Smooth muscle cell (in vitro differentiated cells): ENCODE measurements around the gene NOG. TPM values are rescaled to one million over a fixed set of nuclear protein-coding genes. Genes with fewer than 3 reads are reported as not detected.

ENCODE experiments used
- DNase-seq: peaks from one replicate; lab custom pipeline; 2025; ENCODE audit not compliant: unreplicated experiment; lab: John Stamatoyannopoulos, UW
- H2AFZ ChIP-seq: fragments of 200-600 bp; sonication (generic); 2 replicates; pipeline ENCODE4 v1.6.0; 2016; ENCODE audit warnings: antibody characterized with exemption, low read depth, mild to moderate bottlenecking
- H3F3A ChIP-seq: fragments of 200-600 bp; sonication (generic); 2 replicates; pipeline ENCODE4 v1.6.0; 2017; ENCODE audit warnings: antibody characterized with exemption, low read depth
- H3K27ac ChIP-seq: fragments of 200-600 bp; sonication (generic); 2 replicates; pipeline ENCODE4 v1.5.1; 2016; ENCODE audit warnings: low read depth, mild to moderate bottlenecking
- H3K27me3 ChIP-seq: fragments of 200-600 bp; sonication (generic); 2 replicates; pipeline ENCODE4 v1.6.1; 2016; ENCODE audit warnings: low read depth, mild to moderate bottlenecking
- H3K36me3 ChIP-seq: fragments of 200-600 bp; sonication (generic); 2 replicates; pipeline ENCODE4 v1.5.1; 2016; ENCODE audit warnings: low read depth
- H3K4me1 ChIP-seq: fragments of 200-600 bp; sonication (generic); 2 replicates; pipeline ENCODE4 v1.5.1; 2016; ENCODE audit warnings: low read depth
- H3K4me2 ChIP-seq: fragments of 200-600 bp; sonication (generic); 2 replicates; pipeline ENCODE4 v1.6.0; 2016; ENCODE audit warnings: mild to moderate bottlenecking
- H3K4me3 ChIP-seq: fragments of 200-600 bp; sonication (generic); 2 replicates; pipeline ENCODE4 v1.5.1; 2016; ENCODE audit warnings: mild to moderate bottlenecking
- H3K79me2 ChIP-seq: fragments of 200-600 bp; sonication (generic); 2 replicates; pipeline ENCODE4 v1.6.0; 2016; ENCODE audit warnings: low read depth, mild to moderate bottlenecking
- H3K9ac ChIP-seq: fragments of 200-600 bp; sonication (generic); 2 replicates; pipeline ENCODE4 v1.6.0; 2016; ENCODE audit warnings: low read depth
- H3K9me3 ChIP-seq: fragments of 200-600 bp; sonication (generic); replicated peaks from 2 replicates; pipeline ENCODE4 v1.5.1; 2016; ENCODE audit warnings: low read depth
- H4K20me1 ChIP-seq: fragments of 200-600 bp; sonication (generic); 2 replicates; pipeline ENCODE4 v1.6.0; 2016; ENCODE audit warnings: low read depth
- WGBS: methylation state at CpG from one replicate; pipeline ENCODE4 v1.1.7; 2016; ENCODE audit warnings: low lambda C conversion rate; 5-methylcytosine and 5-hydroxymethylcytosine counted together
- polyA plus RNA-seq: library from polyadenylated mRNA; unstranded; fragments of >200 nt; fragmentation: Nextera tagmentation; extraction: Ambion mirVana; gene quantifications from 2 replicates; pipeline ENCODE4 v1.2.1, GENCODE V29; 2016
- total RNA-seq: library from RNA; depleted of rRNA; stranded (reverse); fragments of >200 nt; gene quantifications from 2 replicates; pipeline ENCODE4 v1.2.3, GENCODE V29; 2014
- TF ChIP-seq, protein P1 (sequence below): fragments of 200-600 bp; sonication (generic); IDR thresholded peaks from 2 replicates; pipeline ENCODE4 v1.5.1; 2017; ENCODE audit warnings: borderline replicate concordance, mild to moderate bottlenecking, antibody characterized with exemption; ENCODE audit not compliant: insufficient read depth, poor library complexity, severe bottlenecking

The NOG gene
- total and polyA plus RNA-seq, 2 experiments from 2014 or later: 4.6 to 7.7 TPM

DNA sequence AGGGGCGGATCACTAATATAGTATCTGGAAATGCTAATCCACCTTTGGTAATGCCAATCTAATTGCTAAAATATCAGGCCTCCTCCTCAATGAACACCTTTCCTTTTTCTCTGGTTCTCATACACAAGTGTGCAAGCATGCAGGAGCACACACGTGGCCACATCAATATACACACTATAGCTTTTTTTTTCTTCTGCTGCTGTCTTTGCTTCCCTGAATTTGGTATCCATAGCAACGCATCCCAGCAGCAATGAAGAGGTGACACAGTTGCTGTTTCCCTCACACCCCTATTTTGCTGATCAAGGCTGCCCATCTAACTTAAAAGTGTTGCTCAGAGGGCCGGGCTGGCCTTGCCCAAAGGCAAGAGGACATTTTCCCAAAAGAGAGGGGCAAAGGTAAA is 15.4 kb downstream of the NOG start:
- H3K4me3 ChIP-seq: no peak overlapping the region
- H4K20me1 ChIP-seq: no peaks in the 10 kb centered on the region
- H3K9me3 ChIP-seq: no peaks in the 10 kb centered on the region
- H2AFZ ChIP-seq: no peak overlapping the region
- H3K36me3 ChIP-seq: no peaks in the 10 kb centered on the region
- no peak overlapping the region for H3K27ac ChIP-seq
- H3K79me2 ChIP-seq: no peaks in the 10 kb centered on the region
- H3K4me2 ChIP-seq: no peak overlapping the region
- no peaks in the 10 kb centered on the region for H3F3A ChIP-seq
- H3K27me3 ChIP-seq: no peaks in the 10 kb centered on the region
- WGBS: 95% methylated on average over 4 of the region's 4 CpGs
- H3K4me1 ChIP-seq: no peaks in the 10 kb centered on the region
- TF ChIP-seq, protein P1, sequence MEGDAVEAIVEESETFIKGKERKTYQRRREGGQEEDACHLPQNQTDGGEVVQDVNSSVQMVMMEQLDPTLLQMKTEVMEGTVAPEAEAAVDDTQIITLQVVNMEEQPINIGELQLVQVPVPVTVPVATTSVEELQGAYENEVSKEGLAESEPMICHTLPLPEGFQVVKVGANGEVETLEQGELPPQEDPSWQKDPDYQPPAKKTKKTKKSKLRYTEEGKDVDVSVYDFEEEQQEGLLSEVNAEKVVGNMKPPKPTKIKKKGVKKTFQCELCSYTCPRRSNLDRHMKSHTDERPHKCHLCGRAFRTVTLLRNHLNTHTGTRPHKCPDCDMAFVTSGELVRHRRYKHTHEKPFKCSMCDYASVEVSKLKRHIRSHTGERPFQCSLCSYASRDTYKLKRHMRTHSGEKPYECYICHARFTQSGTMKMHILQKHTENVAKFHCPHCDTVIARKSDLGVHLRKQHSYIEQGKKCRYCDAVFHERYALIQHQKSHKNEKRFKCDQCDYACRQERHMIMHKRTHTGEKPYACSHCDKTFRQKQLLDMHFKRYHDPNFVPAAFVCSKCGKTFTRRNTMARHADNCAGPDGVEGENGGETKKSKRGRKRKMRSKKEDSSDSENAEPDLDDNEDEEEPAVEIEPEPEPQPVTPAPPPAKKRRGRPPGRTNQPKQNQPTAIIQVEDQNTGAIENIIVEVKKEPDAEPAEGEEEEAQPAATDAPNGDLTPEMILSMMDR: no peak
- H3K9ac ChIP-seq: no peak overlapping the region
- DNase-seq: no peak

DNA sequence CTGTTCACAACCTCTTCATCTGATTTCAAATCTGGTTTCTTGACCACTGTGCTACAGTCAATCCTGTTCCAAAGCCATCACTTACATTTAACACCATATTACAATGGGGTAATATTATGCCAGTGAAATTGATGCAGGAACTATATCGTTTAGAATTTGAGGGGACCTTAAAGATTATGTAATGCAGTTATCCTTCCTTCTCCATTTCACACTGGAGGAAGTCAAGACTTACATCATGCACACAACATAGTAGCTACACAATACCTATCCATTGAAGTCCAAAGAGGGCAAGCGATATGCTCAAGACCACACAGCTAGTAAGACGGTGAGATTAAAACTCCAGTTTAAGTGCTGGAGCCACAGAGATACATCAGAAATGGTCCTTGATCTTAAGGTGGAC is 16.8 kb downstream of the NOG start:
- Histone ChIP-seq H3K9me3 (no peaks in the 10 kb centered on the region), H3F3A (no peaks in the 10 kb centered on the region), H2AFZ (no peak overlapping the region)

DNA sequence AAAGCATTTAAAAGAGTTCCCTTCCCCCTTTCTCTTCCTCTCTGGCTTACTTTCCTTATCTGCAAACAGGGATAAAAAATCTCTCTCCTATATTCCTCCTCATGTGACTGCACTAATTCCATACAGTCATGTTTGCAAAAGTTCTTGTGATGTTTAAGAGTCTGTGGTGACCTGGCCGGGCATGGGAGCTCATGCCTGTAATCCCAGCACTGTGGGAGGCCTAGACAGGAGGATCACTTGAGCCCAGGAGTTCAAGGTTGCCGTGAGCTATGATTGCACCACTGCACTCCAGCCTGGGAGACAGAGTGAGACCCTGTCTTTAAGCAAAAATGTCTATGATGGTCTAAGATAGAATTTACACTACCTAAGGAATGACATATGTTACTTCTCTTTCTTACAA is 19.6 kb downstream of the NOG start:
- 38% methylated on average over 2 of the region's 2 CpGs for WGBS
- no peak overlapping the region for H3K9ac ChIP-seq
- DNase-seq: no peak
- H3K36me3 ChIP-seq: no peaks in the 10 kb centered on the region
- no peaks in the 10 kb centered on the region for H3F3A ChIP-seq
- H3K79me2 ChIP-seq: no peaks in the 10 kb centered on the region
- no peaks in the 10 kb centered on the region for H3K27me3 ChIP-seq
- no peaks in the 10 kb centered on the region for H3K4me1 ChIP-seq
- H3K27ac ChIP-seq: no peak overlapping the region
- H3K9me3 ChIP-seq: no peaks in the 10 kb centered on the region
- H2AFZ ChIP-seq: no peak overlapping the region
- TF ChIP-seq, protein P1: no peak
- H3K4me2 ChIP-seq: no peak overlapping the region
- no peak overlapping the region for H3K4me3 ChIP-seq
- H4K20me1 ChIP-seq: no peaks in the 10 kb centered on the region

More for the DNA sequence above, 16.8 kb downstream of the NOG start:
- no peak overlapping the region for H3K27ac ChIP-seq
- H3K27me3 ChIP-seq: no peaks in the 10 kb centered on the region
- no peaks in the 10 kb centered on the region for H3K4me1 ChIP-seq
- no peak for DNase-seq
- WGBS: 96% methylated on average over 3 of the region's 3 CpGs
- no peak overlapping the region for H3K9ac ChIP-seq
- H4K20me1 ChIP-seq: no peaks in the 10 kb centered on the region
- H3K36me3 ChIP-seq: no peaks in the 10 kb centered on the region
- TF ChIP-seq, protein P1: no peak
- no peak overlapping the region for H3K4me3 ChIP-seq
- no peaks in the 10 kb centered on the region for H3K79me2 ChIP-seq
- H3K4me2 ChIP-seq: no peak overlapping the region

DNA sequence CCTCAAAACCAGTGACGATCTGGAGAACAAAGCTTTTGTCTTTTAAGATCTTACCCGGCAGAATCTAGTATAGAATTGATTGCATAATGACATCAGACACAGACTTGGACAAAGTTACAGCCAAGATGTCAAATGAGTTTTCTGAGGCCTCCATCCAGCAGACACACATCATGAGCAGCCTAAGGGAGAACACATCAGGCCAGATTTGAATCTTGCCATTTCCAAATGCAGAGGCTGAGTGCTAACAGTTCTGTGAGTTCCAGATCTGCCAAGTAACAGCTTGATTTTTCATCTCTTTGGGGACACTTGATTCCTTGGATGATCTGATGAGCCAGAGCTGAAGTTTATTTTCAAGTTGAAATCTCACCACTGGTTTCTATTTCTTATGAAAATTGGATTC is 21.0 kb downstream of the NOG start:
- Histone ChIP-seq H4K20me1 (no peaks in the 10 kb centered on the region), H3K79me2 (no peaks in the 10 kb centered on the region), H3F3A (no peaks in the 10 kb centered on the region), H3K4me1 (no peaks in the 10 kb centered on the region), H3K9me3 (no peaks in the 10 kb centered on the region), H3K27me3 (no peaks in the 10 kb centered on the region), H3K9ac (no peak overlapping the region), H3K36me3 (no peaks in the 10 kb centered on the region), H3K27ac (no peak overlapping the region), H3K4me2 (no peak overlapping the region), H2AFZ (no peak overlapping the region), H3K4me3 (no peak overlapping the region)
- no peak for DNase-seq
- WGBS: 100% methylated on average over 2 of the region's 2 CpGs
- TF ChIP-seq, protein P1: no peak
